HG03025 (cell line): ENCODE measurements around the gene LRIT3.
"Not testable (repeated sequence)": the region's sequence is repeated elsewhere in the genome, so short reads cannot be mapped to it uniquely, and the experiment has no call there.

Experiments used
- ATAC-seq: cut with Tn5 transposase; IDR thresholded peaks from one replicate; pipeline ENCODE4 v1.9.1; 2021; ENCODE audit warnings: mild to moderate bottlenecking, moderate library complexity; ENCODE audit not compliant: unreplicated experiment, low FRiP score

LRIT3 gene

GRCh38 chr4:109848501-109848900 is 594 bp downstream of the LRIT3 start:
- no peak for ATAC-seq

DNA sequence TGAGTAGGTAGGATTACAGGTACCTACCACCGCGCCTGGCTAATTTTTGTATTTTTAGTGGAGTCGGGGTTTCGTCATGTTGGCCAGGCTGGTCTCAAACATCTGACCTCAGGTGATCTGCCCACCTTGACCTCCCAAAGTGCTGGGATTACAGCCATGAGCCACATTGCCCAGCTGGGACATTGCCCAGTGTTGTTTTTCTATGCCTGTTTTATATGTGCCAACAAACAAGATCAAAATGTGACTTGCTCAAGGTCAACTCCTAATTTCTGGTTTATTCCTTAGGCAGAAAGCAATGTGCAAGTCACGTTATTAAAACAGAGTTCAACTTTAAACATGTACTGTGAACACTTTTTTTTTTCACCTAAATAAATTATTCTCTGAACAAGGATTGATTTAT is 2.7 kb downstream of the LRIT3 start:
- no peak for ATAC-seq

GRCh38 chr4:109859426-109860300 is 11.8 kb downstream of the LRIT3 start:
- not testable (repeated sequence) for ATAC-seq

DNA sequence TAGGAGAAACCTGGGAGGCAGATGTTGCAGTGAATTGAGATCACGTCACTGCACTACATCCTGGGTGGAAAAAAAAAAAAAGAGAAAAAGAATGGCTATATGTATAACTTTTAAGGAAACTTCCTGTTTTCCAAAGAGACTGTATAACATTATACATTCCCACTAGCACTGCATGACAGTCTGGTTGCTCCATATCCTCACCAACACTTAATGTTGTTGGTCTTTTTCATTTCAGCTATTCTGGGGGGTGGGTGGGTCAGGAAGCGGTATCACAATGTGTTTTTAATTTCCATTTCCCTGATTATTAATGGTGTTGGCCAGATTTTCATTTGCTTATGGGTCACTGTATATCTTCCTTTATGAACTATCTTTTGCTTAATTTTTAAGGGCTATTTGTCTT is 13.4 kb downstream of the LRIT3 start:
- no peak for ATAC-seq

DNA sequence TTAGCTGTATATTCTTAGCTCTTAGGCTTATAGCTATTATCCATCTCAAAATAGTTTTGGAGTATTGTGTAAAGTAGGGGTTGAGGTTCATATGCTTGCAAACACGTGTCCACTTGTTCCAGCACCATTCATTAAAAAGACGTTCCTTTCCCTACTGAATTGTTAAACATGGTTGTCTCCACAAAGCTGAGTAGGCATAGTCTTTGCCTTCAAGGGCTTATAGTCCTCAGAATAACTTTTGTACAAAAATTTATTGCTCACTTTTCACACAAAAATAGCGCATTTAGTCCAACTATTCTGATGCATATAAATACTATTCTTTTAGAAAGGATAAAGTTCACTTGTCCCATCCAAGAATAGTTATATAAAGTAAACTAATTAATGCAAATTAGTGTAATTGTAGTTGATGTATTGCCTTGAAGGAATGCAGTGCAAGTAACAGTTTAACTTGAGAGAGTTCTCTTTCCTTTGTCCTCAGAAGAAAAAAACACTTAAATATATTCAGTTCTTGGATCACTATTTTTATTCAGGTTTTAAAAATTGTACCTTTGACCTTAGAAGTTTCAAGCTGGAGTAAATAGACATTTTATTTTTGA is 14.1 kb downstream of the LRIT3 start:
- ATAC-seq: no peak

DNA sequence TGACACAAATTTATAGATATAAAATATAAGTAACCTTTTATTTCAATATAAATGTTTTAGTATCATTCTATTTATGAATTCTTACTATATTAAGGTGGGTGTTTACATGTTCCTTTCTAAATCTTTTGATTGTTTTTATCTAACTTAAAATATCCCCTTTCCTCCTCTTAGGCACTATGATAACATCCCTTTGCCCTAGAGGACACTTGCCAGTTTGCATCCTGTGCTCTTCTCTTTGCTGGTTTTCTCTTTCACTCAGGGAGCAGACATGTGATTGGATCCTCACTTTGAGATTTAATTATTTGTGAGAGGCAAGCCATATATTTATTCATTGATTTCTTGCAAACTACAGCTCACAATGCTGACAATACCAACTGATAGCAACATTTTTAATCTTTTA is 16.2 kb downstream of the LRIT3 start:
- no peak for ATAC-seq

DNA sequence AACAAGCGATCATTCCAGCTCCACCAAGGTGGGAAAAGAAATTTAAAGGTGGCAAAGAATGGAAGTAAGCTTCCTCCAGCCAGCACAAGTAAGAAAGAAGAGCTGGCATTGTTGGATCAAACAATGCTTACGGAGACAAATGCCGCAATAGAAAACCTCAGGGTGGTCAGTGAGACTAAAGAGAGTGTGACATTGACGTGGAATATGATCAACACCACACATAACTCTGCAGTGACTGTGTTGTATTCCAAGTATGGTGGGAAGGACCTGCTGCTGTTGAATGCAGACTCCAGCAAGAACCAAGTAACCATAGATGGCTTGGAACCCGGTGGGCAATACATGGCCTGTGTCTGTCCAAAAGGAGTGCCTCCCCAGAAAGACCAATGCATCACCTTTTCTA is 22.2 kb downstream of the LRIT3 start:
- ATAC-seq: no peak

- ATAC-seq: no peak
Observed at GRCh38 chr4:109872065-109872464, 24.2 kb downstream of the LRIT3 start.

DNA sequence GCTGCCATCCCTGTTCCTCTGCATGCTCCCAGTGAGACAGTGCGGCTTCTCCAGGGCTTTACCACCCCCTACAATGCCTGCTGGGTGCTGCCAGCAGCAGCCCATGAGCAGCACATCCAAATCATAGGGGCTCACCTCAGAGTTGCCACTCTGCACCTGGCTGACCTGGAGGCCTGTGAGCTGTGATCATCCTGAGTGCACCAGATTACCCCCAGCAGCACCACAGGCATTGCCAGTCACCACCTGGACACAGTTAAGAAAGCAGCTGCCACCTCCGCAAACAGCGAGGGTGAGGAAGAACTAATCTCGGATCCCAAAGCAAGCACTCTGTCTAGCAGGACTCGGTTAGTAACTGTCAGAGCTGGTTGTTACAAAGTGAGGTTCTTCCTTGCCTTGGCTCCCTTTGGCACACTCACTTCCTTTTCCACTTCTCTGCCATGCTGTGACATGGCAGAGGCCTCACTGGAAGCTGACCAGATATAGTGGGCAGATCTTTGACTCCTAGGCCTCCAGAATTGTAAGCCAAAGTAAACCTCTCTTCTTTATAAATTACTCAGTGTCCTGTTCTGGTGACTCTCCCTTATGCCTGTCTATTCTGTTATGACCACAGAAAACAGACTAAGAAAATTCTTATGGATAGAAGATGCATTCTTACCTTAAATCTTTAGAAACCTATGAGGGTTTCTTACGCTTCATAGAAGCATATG is 25.2 kb downstream of the LRIT3 start:
- ATAC-seq: no peak

DNA sequence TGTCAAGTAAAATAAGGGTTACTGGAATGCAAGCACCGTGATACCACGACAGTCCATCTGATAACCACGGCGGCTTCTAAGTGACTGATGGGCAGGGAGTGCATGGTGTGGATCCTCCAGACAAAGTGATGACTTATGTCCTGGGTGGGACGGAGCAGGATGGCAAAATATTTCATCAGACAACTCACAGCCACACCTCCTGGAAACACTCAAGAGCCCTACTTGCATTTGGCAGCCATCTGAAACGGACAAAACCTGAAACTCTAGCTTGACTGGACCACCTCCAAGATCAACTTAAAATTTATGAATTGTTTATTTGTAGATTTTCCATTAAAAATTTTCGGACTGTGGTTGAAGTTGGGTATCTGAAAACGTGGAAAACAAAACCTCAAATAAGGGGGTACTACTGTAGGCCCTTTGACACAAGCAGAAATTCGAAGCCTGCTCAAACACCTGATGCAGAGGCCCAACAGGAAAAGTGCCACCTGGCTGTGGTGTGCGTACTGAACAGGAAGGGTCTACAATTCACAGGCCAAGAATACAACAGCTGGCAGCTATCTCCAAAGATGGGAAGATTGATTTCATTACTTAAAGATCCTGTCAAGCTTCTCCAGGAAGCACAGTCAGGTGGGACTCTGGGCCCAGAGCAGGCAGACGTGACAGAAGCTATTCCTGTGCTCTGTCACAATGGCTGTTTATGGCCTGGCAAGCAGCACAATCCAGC is 26.0 kb downstream of the LRIT3 start:
- no peak for ATAC-seq

GRCh38 chr4:109875106-109875505 is 27.2 kb downstream of the LRIT3 start:
- ATAC-seq: no peak

- not testable (repeated sequence) for ATAC-seq
Observed at GRCh38 chr4:109875553-109875952, 27.6 kb downstream of the LRIT3 start.

- ATAC-seq: no peak
Observed at GRCh38 chr4:109876634-109877265, 28.8 kb downstream of the LRIT3 start.

GRCh38 chr4:109877400-109877799 is 29.5 kb downstream of the LRIT3 start:
- ATAC-seq: peak; percentile 91

DNA sequence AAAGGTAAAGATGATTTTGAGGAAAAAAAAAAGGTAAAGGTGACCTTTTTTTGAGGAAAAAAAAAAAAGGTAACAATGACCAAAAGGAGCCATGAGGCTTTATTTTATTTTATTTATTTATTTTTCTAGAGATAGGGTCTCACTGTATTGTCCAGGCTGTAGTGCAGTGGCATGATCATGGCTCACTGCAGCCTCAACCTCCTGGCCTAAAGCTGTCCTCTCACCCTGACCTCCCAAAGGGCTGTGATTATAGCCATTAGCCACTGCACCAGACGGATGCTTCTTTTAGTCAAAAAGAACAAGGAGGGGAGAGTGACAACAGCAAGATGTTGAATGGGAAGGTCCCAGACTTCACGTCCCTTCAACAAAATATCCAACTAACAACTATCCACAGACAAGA is 30.4 kb downstream of the LRIT3 start:
- no peak for ATAC-seq

DNA sequence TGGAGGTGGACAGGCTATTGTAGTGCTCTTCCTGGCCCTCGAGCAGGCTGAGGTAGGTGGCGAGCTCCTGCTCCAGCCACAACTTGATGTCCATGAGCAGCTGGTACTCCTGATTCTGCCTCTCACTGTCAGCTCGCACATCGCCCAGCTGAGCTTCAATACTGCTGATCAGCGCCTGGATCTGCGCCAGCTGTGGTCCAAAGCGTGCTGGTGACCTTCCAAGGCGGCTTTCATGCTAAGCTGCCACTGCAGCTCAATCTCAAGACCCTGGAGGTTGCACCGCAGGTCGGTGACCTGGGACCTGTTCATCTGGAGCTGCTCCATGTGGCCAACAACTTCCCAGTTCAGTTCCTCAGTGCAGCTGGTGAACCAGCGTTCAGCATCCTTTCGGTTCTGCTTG is 31.2 kb downstream of the LRIT3 start:
- ATAC-seq: no peak

DNA sequence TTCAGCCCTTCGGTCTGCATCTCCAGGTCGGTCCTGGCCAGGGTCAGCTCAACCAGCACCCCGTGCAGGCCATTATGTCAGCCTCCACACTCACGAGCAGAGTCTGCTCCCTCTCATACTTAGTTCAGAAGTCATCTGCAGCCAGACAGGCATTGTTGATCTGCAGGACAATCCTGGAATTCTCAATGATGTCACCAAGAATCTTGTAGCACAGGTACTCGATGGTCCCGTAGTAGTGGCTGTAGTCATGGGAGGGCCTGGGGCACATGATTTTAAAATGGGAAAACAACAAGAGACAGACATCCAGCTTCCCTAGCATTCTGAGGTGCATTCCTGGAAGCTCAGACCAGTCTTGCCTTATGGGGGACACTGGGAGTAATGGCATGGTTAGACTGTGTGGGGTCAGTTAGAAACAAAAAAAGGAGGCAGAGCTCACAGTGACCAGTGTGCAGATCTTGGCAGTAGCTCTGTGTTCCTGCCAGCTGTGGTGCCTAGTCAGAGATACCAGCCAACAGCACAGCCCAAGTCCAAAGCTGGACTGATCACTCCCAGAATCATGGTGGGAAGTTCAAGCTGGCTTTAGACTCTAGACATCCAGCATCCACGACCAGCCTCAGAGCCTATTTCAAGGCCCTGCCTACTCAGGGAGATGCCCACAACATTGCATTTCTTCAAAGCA is 31.9 kb downstream of the LRIT3 start:
- ATAC-seq: no peak

GRCh38 chr4:109886303-109886702 is 38.4 kb downstream of the LRIT3 start:
- ATAC-seq: no peak

- ATAC-seq: no peak
Observed at GRCh38 chr4:109887071-109887470, 39.2 kb downstream of the LRIT3 start.

GRCh38 chr4:109890076-109890475 is 42.2 kb downstream of the LRIT3 start:
- no peak for ATAC-seq
